GM21367 (cell line): ENCODE results near the gene SPATS2L.

Source experiments
- ATAC-seq: cut with Tn5 transposase; IDR thresholded peaks from one replicate; pipeline ENCODE4 v1.9.1; 2021; ENCODE audit not compliant: unreplicated experiment

Gene SPATS2L

DNA sequence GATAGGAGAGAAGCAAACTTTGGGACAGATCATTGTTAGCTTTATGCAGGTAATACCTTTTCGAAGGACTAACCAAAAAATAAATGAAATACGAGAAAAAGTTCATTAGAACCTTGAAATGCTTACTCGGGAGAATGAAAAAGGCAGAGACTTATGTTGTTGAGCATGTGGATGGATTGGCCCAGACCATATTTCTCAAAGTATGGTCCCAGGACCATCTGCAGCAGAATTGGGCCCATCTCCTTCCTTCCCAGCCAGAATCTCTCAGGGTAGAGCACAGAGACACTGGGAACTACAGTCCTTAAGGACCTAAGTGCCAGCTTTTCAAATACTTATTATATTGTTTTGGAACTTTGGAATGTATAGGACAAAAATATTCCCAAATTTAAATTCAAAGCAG, 152.6 kb downstream of the SPATS2L start:
- no peak for ATAC-seq

DNA sequence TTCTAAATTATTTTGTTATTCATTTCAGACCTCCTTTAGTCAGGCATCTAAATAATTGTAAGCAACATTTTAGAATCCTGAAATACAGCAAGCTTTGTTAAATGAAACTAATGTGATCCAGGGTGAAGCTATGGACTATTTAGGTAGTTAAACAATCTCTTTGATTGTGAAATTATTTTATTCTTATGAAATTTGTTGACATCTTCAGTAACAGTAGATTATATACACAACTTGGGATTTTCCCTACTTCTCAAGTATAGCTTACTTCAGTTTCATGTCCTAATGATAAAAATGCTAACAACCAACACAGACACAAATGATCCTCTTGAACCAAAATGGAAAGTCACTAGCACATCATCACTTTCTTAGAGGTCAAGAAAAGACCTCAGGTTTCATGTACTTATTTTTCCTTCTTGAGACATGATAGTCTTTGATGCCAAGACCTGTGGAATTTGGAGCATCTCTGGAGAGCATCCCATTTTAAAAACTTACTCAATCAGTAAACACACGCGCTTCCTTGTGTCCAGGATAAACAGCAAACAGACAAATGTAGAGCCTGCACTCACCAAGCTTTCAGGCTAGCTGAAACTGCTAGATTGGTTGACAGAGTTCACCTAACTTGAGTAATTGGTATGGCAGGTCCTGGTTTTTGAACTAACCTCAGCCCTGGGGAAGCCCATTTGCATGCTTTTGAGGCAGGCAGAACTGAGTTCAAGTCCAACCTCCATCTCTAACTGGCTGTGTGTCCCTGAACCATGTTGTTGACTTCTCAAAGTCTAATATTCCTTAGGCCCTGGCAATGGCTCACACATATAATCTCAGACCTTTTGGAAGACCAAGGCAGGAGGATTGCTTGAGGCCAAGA, 155.6 kb downstream of the SPATS2L start:
- no peak for ATAC-seq

DNA sequence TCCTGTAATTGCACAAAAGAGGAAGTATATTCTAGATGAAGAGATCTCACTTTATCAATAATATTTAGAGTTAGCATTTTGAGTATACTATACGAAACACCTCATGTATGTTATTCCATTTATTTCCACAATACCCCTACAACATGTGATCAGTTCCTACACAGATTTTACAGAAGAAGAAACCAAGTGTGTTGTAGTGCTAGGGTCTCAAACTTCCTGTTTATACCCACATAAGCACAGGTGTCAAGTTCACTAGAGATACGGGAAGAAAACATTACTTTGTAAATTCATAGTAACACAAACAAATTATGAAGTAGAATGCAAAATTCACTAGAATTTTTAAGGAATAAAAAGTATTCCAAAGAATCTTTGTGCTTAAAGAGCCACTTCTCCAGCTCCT, 157.0 kb downstream of the SPATS2L start:
- ATAC-seq = no peak

DNA sequence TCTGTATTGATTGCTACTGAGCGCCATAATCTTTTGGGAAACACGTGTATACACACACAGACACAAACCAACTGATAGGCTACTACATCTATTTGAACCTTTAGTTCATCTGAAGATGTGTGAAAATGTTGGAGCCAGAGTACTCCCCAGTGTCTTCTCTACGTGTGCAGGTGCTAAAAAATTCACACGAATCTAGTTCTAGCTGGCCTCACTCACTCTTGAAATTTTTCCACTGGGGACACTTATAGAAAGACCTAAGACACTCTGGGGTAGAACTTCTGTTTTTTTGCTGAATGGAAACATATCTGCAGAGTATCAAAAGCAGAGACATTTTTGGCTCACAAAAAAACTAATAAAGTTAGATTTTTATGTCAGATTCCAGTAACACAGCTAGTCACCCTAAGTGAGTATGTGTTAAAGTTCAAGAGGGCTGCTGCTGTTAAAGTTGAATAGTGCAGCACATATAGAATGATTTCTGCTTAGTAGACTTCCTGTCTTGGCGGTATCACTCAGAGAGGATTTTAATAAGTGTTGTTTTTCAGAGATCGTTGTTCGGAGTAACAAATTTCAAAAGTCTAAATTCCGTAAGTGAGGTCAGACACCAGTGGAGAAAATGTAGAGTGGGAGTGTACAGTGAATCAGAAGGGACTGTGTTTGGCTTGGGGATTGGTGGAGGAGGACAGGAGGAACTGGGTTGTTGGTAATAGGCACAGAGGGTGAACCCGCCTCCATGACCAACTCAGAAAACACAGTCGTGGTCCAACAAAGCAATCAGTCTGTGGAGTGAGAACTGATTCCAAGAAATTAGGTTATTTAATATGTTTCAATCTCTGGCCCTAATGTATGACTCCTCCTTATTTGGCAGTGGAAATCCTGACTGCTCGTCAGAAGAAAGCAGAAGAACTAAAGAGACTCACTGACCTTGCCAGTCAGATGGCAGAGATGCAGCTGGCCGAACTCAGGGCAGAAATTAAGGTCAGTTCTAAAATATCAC, 160.2 kb downstream of the SPATS2L start:
- no peak for ATAC-seq

DNA sequence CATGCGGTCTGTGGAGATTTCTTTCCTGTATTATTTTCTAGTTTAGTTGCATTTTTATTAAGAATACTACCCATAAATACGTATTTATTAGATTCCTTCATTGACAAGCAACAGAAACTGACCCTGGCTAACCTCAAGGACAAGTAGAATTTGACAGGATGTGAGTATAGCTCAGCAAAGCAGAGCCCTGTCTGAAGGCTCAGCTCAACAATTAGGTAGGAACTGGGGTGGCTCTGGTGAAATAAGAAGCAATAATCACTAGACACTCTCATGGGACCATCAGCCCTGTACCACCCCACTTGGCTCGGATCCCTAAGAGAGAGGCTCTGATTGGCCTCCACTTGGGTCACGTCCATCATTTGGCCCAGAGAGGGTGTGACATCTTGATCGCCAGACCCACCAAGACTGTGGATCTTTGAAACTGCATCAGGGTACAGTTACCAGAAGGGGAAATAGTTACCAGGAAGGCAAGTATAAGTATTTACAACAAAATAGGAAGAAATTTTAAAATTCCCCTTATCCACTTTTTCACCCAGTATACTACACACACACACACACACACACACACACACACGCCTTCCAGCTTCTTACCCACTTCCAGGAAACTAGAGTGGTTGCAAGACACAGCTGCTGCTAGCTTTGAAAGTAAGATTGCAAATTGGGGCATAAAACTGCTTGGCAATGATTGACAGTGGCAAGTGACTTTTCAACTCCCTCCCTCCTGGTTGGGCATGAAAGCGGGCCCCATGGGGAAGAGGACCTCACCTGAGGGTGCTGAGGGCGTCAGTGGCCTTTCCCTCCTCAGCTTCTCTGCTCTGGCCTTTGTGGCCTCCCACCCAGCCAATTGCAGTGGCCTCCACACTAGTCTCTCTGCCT, 161.6 kb downstream of the SPATS2L start:
- ATAC-seq = no peak

DNA sequence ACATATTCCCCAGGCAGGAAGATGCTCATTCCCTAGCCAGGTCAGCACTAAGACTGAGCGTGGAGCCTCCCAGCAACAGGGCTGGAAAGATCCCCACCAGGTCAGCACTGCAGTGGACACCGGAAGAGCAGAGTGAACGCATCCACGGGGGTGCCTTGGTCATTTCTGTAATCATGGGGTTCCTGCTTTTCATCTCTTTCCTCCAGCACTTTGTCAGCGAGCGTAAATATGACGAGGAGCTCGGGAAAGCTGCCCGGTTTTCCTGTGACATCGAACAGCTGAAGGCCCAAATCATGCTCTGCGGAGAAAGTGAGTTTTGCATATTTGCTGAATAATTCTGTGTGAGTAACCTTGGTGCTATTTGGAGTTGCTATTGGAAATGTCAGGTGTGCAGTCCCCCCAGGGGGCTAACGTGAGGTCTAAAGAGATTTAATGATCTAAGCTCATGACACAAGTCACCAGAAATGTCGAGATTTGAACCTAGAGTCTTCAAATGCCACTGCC, 163.3 kb downstream of the SPATS2L start:
- no peak for ATAC-seq

DNA sequence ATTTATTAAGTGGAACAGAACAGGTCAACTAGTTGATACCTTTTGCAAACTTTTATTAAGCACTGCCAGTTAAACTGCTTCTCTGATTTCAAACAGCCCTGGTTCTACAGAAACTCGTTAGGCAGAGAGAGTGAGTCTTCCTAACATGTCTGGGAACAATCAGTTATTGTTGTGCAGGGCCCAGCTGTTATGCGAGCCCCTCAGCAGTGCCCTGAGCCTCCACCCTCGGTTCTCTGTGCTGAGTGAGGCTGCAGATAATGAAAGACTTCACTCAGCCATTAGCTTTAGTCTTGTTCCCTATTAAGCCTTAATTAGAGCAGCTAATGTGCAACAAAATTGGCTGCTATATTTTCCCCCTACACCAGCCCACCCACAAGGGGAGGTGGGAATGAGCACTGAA, 163.7 kb downstream of the SPATS2L start:
- ATAC-seq = no peak

DNA sequence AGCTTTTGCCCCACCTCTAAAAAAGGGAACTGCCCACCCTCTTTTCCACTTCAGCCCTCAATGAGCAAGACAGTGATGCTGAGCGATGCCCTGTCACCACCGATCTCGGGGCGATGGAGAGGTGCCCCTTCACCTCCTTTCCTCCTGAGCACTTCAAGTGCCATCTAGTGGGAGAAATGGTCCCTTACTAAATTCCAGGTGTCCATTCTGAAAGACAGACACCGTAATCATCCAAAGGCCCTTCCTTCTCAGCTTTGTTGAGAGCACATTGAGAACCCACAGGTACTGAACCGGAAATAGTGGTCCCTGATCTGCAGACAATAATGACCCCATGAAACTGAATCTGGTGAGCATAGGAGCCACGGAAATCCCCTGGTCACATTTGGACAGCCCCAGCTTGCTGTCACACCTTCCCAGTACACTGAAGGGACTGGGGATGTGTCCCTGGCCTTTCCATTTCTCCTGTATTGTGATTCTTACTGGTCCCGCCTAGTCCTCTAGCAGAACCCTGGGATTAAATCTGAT, 164.9 kb downstream of the SPATS2L start:
- ATAC-seq = peak; percentile 60

DNA sequence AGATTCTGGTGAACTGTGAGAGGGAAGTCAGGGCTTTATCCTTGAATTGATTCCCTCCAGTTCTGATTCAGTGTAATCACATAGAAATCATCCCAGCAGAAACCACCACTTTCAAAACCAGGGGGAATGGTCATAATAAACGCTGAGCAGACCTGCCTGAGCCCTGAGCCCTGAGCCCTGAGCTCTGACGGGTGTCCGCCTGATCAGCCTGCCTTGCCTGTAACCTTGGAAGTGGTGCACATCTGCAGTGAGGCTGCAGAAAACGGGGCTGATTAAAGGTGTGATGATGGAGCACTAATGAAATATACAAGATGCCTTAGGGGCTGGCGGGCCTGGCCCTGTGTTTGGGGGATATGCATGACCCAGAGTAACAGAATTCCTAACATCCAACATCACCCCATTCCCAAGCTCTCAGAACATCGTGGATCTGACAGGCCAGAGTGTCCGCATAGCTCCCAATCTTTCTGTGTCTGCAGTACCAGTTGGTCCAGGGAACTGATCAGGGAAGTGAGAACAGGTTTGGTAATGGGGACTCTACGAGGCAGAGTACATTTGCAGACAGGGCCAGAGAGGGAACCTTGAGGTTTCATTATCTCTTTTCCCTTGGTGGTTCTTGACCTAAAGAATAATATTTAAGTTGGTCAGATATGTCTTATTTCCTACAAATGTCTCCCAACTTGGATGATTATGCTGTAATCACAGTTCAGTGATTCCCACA, 165.6 kb downstream of the SPATS2L start:
- peak; percentile 3 for ATAC-seq

DNA sequence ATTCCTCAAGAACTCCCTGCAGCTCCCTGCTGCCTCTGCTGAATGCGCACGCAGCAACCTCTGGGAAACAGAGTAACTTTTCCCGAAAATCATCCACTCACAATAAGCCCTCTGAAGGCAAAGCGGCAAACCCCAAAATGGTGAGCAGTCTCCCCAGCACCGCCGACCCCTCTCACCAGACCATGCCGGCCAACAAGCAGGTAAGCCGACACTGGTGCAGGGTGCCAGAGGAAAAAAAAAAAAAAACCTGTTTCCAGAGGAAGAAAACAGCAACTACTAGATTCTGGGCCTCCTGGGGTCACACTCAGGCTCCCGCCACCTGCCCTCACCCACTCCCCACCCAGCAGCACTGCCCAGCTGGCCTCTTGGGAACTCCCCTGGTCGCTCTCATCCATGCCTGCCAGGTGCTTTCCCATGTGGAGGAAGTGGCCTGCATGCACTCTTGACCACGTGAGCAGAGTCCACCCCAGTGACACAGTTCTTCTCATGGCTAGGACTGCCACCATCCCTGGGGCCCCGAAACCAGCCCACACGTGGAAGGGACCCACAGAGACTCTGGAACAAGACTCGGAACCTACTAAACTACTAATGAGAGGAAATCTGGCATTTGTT, 166.5 kb downstream of the SPATS2L start:
- no peak for ATAC-seq

DNA sequence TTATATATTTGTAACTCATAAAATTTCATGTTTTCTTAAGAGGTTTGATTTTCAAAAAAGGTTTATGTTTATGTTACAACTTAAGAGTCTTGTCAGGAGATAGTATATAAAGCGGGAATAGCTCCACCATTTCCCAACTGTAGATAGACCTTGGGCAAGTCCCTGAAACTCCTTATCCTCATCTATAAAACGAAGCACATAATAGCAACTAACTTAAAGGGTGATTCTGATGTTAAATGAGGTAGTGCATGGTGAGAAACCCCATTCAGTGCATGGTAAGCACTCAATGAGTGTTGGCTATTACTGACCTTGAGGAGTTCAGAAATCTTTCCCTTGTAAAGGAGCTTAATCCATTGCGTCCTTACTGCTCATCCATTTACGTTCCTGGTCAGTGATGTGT, 169.3 kb downstream of the SPATS2L start:
- no peak for ATAC-seq

DNA sequence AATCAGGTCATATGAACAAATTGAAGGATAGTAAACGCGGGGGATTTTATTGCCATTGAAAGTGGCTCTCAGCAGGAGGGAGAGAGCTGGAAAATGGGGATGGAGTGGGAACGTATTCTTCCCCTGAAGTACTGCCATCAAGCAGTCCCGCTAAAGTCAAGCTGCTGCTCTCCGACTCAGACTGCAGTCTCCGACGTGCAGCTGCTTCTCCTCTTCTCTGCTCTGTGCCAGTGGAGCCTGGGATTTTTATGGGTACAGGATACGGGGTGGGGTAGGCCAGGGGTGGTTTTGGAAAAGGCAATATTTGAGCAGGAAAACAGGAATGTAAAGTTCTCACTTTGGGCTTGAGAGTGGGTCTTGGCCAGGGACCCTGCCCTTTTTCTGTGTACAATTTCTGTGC, 170.3 kb downstream of the SPATS2L start:
- ATAC-seq = no peak

DNA sequence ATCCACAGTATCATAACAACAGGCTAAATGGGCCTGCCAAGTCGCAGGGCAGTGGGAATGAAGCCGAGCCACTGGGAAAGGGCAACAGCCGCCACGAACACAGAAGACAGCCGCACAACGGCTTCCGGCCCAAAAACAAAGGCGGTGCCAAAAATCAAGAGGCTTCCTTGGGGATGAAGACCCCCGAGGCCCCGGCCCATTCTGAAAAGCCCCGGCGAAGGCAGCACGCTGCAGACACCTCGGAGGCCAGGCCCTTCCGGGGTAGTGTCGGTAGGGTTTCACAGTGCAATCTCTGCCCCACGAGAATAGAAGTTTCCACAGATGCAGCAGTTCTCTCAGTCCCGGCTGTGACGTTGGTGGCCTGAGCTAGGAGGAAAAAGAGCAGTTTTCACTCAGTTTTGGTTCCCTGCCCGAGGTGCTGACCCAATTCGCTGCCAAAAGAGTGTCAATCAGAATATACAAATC, 171.2 kb downstream of the SPATS2L start:
- ATAC-seq = no peak

DNA sequence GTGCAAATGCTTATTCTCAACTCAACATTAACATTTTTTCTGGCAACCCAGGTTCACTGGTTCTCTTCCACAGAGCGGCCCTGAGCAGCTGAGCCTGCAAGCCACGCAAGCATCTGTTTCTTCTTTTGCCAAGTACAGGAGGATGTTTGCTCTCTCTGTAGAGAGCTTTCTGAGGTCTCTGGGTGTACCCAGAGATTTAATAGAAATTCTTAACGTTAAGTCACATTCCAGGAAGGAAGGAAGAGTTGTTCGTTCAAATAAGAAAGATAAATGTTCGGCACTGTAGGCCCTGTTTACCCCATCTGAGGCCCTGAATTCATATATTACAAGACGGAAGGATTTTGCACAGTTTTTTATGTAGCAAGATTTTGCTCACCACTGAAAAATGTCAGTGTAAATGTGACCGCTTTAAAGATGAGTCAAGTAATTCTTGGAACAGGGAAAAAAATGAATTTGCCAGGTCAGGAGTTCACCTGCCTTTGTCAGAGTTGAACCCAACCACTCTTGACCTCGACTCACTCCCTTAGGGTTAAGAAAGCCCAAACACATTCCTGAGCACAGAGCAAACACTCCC, 173.3 kb downstream of the SPATS2L start:
- ATAC-seq = no peak

DNA sequence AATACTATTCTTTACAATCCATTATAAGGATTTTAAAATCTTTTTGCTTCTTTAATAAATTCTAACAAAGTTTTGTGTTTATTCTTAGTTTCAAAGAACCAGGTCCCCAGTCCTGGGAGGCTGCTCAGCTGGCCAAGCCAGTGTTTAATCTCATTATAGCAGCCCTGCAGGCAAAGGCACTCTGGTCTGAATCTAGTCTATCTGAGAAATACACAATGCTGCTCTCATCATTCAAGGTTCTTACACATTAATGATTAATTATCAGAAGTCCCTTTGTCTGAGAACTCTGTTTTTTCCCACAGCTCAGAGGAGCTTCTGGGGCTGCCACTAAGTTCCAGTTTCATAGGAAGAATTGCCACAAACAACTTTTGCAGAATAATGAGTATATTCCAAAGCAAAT, 175.7 kb downstream of the SPATS2L start:
- ATAC-seq = peak; percentile 39

DNA sequence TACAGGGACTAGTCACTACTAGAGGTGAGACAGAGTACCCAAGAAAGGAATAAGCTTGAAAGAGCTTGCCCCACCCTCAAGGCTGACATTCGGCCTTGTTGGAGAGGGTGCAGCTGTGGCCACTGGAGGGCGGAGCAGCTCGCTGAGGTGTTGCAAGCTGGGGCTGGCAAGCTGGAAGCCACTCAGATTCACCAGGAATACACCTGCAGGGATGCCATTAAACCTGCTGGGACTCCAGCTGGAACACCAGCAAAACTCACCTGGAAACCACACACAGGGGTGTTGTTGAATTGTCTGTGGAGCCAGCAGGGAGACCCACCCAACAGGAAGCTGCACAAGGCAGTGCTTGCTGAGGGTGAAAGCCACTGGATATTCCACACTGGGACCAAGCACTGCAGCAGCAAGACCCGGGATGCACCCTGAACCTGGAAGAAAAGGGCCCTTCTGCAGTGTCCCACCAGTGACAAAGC, 177.3 kb downstream of the SPATS2L start:
- peak; percentile 44 for ATAC-seq

DNA sequence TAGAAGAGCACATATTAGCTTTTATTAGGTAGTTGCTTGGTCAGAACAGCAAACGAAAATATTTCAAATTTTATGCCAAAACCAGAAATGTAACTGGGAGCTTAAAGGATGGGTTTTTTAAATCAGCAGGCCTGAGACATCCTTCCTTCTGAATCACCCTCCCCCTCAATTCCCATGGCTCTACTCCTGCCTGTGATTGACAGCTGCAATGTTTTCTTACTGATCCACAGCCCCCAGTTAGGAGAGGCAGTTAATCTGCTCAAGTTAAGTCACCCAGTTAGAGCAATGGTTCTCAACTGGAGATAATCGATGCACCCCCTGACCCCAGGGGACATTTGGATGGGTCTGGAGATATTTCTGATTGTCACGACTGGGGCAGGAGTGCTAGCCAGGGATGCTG, 178.4 kb downstream of the SPATS2L start:
- no peak for ATAC-seq

DNA sequence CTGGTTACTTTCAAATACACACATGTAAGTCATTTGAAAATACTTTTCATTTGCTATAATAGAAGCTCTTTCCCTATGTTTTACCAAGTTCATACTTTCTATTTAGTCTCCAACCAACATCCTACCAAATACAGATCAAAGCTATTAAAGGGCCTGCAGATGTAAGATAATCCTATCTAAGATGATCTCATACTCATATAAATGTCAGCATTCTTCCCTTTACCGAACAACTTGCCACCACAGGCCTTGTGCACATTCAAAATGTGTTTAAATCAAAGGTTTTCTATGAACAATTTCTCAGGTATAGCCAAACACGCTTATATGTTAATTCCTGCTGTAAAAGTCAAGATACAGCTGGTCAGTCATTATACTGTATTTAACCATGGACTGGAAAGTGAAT, 180.0 kb downstream of the SPATS2L start:
- no peak for ATAC-seq

DNA sequence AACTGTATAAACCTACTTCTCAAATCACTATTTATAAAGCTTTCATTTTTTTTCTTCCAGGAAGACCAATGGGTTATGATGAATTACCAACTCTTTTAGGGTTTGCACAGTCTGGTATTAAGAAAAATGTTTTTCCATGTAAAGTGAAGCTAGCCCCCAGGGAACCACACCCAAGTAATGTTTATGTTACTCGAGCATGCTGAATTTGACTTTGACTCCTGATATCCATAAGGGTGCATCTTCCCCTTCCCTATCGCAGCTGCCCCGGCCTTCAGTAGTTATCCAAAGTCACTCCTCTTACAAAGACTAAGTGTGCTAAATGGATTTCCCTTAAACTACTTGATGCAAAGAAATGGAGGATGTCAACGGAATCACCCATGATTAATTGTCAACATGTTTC, 181.7 kb downstream of the SPATS2L start:
- ATAC-seq = no peak
